Lower leg skin (tissue), 3 donors: ENCODE results near the gene JAM3.

ENCODE experiments used
- POLR2A ChIP-seq, 2 donors: fragments of 450-650 bp; IDR thresholded peaks; one replicate each; pipeline ENCODE4 v1.6.1; 2016 to 2017; ENCODE audit warnings: antibody characterized with exemption in 2 of 2, mild to moderate bottlenecking in 1 of 2, moderate library complexity in 1 of 2
- TF ChIP-seq, protein P1 (sequence below), 3 donors: fragments of 450-650 bp; IDR thresholded peaks; one replicate each; pipeline ENCODE4 v1.5.1; 2016; ENCODE audit warnings: antibody characterized with exemption in 3 of 3, mild to moderate bottlenecking in 3 of 3, moderate library complexity in 2 of 3

DNA sequence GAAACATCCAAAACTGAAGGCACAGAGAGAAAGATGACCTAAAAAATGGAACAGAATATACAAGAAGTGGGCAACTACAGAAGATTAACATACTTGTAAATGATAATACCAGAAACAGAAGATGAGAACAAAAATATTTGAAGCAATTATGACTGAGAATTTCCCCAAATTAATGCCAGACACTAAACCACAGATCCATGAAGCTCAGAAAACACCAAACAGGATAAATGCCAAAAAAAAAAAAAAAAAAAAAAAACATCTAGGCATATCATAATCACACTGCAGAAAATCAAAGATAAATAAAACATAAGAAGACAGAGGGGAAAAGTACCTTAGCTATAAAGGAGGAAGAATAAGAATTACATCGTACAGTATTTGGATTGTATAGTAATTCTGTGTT, 65.3 kb downstream of the JAM3 start:
- TF ChIP-seq POLR2A (IDR thresholded peaks at IDR 0.05): no peak
- TF ChIP-seq, protein P1, sequence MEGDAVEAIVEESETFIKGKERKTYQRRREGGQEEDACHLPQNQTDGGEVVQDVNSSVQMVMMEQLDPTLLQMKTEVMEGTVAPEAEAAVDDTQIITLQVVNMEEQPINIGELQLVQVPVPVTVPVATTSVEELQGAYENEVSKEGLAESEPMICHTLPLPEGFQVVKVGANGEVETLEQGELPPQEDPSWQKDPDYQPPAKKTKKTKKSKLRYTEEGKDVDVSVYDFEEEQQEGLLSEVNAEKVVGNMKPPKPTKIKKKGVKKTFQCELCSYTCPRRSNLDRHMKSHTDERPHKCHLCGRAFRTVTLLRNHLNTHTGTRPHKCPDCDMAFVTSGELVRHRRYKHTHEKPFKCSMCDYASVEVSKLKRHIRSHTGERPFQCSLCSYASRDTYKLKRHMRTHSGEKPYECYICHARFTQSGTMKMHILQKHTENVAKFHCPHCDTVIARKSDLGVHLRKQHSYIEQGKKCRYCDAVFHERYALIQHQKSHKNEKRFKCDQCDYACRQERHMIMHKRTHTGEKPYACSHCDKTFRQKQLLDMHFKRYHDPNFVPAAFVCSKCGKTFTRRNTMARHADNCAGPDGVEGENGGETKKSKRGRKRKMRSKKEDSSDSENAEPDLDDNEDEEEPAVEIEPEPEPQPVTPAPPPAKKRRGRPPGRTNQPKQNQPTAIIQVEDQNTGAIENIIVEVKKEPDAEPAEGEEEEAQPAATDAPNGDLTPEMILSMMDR (IDR thresholded peaks at IDR 0.05): no peak
